GM18507 (cell line): ENCODE measurements around the gene TRIM45.
A peak's percentile ranks its signal among the peaks of the same experiment; 100 is the strongest.

ENCODE experiments used
- DNase-seq: peaks from one replicate; pipeline ENCODE4 v3.0.0; 2011; ENCODE audit warnings: low read depth; ENCODE audit not compliant: insufficient read length; ENCODE audit errors: extremely low spot score
- FAIRE-seq: peaks from 2 replicates; lab custom pipeline; 2011; peaks lifted over from hg19 to GRCh38; lab: Jason Lieb, UNC

Gene TRIM45

DNA sequence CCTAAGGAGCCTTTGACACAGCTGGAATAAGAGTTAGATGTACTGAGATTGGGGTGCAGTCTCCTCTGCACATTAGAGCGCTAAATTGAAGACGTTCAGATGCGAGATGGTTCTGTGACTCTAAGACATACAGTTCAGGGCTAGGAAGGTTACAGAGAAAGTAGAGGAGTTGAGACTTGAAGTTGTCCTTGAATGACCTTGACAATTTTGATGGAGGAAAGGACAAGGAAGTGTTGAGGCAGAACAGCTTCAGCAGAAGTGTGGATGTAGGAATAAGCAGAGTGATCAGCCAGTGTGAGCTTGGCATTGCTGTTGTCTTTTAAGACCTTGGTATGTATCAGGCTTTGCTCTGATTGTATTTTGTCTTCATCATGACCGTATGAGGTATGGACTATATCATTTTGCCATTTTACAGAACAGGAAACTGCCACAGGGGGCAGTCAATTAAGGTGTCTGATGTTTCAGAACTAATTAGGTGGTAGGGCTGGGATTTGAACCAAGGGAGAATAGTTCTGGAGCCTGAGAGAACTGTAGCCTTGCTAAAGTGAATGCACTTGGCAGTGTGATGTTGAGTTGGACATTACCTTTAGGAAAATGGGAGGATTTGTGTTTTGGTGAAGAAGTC, 52.2 kb downstream of the TRIM45 start:
- no peak for DNase-seq
- no peak for FAIRE-seq

DNA sequence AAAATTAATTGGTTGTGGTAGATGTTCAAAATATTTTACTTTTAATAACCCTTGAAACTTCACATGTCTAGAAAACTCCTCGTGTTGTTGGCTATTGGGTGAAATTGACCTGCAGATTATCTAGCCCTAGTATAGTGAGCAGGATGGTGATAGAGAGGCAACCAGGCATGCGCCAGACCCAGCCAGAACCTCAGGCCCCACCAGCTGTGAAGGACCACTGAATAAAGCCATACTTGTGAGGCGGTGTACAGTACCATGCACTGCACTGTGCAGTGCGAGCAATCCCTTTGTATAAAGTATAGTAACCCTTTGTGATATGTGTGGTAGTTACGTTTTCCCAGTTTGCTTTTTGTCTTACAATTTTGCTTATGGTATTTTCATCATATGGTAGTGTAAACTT, 53.0 kb downstream of the TRIM45 start:
- no peak for DNase-seq
- FAIRE-seq, result no peak

DNA sequence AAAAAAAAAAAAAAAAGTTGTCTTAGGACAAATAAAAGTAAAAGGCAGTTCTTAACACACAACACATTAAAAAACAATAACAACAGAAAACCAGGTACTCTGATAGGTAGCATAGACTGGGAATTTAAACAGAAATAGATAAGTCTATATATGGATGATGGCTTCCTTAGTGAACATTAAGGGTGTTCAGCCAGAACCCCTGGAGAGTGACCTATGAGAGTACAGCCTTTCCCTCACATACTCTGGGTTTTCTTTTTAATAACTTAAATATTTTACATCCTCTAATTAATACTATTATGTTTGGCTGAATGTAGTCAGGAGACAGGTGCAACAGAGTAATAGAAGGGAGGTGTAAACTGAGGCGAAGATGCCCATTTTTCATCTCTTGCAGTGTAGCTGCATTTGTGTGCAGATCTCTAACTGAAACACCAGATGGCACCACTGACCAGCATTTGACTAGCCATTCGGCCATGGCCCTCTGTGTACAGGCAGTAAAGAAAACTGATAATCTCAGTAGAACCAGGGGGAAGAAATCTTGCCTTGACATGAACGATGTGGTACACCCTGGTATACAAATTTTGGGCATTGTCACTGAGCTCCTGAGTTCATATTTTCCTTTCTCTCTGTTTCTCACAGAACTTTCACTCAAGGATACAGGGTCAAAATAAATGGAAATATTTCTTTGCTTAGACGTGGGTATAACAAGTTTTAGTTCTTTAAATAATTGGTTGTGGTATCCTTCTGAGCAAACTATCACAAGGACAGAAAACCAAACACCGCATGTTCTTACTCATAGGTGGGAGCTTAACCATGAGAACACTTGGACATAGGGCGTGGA, 53.8 kb downstream of the TRIM45 start:
- FAIRE-seq, result no peak

DNA sequence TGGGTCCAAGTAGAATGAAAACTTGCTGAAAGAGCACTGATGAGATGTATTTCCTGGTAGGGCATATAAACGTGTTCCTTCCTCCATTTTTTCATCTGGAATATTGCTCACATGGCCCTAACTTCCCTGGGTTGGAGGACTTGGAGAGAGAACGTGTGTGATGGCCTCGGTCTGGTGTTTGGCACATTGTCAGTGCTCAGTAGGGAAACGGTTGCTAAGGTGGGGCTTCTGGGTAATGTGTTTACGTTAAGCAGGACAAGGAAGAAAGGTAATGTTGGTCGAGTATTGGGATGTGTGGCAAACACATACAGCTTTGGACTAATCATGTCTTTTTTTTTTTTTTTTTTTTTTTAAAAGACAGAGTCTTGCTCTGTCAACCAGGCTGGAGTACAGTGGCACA, 55.2 kb downstream of the TRIM45 start:
- FAIRE-seq, result no peak
- no peak for DNase-seq

More for the DNA sequence above, 53.8 kb downstream of the TRIM45 start:
- no peak for DNase-seq

DNA sequence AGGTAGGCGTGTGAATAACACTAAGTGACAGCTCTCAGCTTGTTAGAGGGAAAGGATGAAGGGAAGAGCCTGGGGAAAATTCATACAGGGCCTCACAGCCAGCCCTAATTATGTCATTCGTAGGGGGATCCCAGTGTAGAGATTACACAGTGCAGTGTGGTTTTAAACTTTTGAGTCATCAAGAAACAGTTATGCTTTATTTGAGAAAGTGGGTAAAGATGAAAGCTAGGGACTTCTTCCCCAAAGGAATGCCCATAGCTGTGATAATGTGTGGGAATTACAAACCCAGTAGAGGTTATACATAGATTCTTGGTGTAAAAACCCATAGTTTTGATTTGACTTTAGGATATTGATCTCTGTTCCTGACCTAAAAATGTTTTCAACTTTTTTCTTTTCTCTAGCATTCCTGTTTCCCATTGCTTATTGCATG, 59.5 kb downstream of the TRIM45 start:
- FAIRE-seq (peak; percentile 64), DNase-seq (no peak)
